H9 (cell line): ENCODE data around the gene TMEM156. TPM values are rescaled to one million over a fixed set of nuclear protein-coding genes. Genes with fewer than 3 reads are reported as not detected.

ENCODE experiments used
- DNase-seq: peaks from one replicate; pipeline ENCODE4 v3.0.0-alpha.2; 2017
- H2AFZ ChIP-seq: one replicate; pipeline ENCODE4 v1.6.1; 2013; ENCODE audit warnings: mild to moderate bottlenecking, low read length, control low read depth, moderate library complexity
- H2AK5ac ChIP-seq: 2 replicates; pipeline ENCODE4 v1.6.1; 2013; ENCODE audit warnings: low read length, control low read depth, mixed read lengths; ENCODE audit not compliant: insufficient read length
- H2BK120ac ChIP-seq: one replicate; pipeline ENCODE4 v1.6.1; 2013; ENCODE audit warnings: low read depth, mild to moderate bottlenecking, low read length, control low read depth, inconsistent platforms; ENCODE audit not compliant: poor library complexity, severe bottlenecking
- H2BK12ac ChIP-seq: 2 replicates; pipeline ENCODE4 v1.6.1; 2013; ENCODE audit warnings: low read length, control low read depth, mixed read lengths, low read depth; ENCODE audit not compliant: insufficient read length
- H2BK15ac ChIP-seq: 2 replicates; pipeline ENCODE4 v1.6.1; 2013; ENCODE audit warnings: low read depth, low read length, control low read depth
- H2BK20ac ChIP-seq: one replicate; pipeline ENCODE4 v1.6.1; 2013; ENCODE audit warnings: low read depth, mild to moderate bottlenecking, low read length, control low read depth, inconsistent platforms; ENCODE audit not compliant: poor library complexity, severe bottlenecking
- H2BK5ac ChIP-seq: 2 replicates; pipeline ENCODE4 v1.6.1; 2013; ENCODE audit warnings: low read length, control low read depth, mixed read lengths; ENCODE audit not compliant: insufficient read length
- H3K14ac ChIP-seq: 2 replicates; pipeline ENCODE4 v1.6.1; 2013; ENCODE audit warnings: low read length, control low read depth; ENCODE audit not compliant: insufficient read depth
- H3K18ac ChIP-seq: 2 replicates; pipeline ENCODE4 v1.6.1; 2013; ENCODE audit warnings: low read depth, mild to moderate bottlenecking, mixed read lengths, low read length, control low read depth; ENCODE audit not compliant: insufficient read length
- H3K23ac ChIP-seq: 2 replicates; pipeline ENCODE4 v1.6.1; 2013; ENCODE audit warnings: low read length, control low read depth, mixed read lengths, low read depth; ENCODE audit not compliant: insufficient read length
- H3K23me2 ChIP-seq: 2 replicates; pipeline ENCODE4 v1.6.1; 2013; ENCODE audit warnings: low read depth, mild to moderate bottlenecking, mixed read lengths, low read length, control low read depth; ENCODE audit not compliant: insufficient read length, poor library complexity, severe bottlenecking
- H3K27ac ChIP-seq: 2 replicates; pipeline ENCODE4 v1.5.1; 2013; ENCODE audit warnings: low read length, control low read depth, mixed read lengths, low read depth; ENCODE audit not compliant: insufficient read length
- H3K27me3 ChIP-seq: 2 replicates; pipeline ENCODE4 v1.6.1; 2013; ENCODE audit warnings: low read length, control low read depth, inconsistent platforms; ENCODE audit not compliant: insufficient read depth
- H3K4ac ChIP-seq: 2 replicates; pipeline ENCODE4 v1.6.1; 2013; ENCODE audit warnings: low read depth, mild to moderate bottlenecking, control low read depth, inconsistent platforms, low read length, moderate library complexity
- H3K4me1 ChIP-seq: 2 replicates; pipeline ENCODE4 v1.6.1; 2013; ENCODE audit warnings: low read length, control low read depth, inconsistent platforms; ENCODE audit not compliant: insufficient read depth
- H3K4me2 ChIP-seq: 2 replicates; pipeline ENCODE4 v1.6.1; 2013; ENCODE audit warnings: low read length, control low read depth, mixed read lengths; ENCODE audit not compliant: insufficient read length, insufficient read depth
- H3K56ac ChIP-seq: 2 replicates; pipeline ENCODE4 v1.6.1; 2013; ENCODE audit warnings: low read depth, mild to moderate bottlenecking, mixed read lengths, low read length, control low read depth; ENCODE audit not compliant: insufficient read length
- H3K79me1 ChIP-seq: 2 replicates; pipeline ENCODE4 v1.6.1; 2013; ENCODE audit warnings: low read depth, mild to moderate bottlenecking, moderate library complexity, low read length, control low read depth, inconsistent platforms; ENCODE audit not compliant: insufficient read depth, poor library complexity, severe bottlenecking
- H3K79me2 ChIP-seq: 2 replicates; pipeline ENCODE4 v1.6.1; 2013; ENCODE audit warnings: low read length, control low read depth, inconsistent platforms; ENCODE audit not compliant: insufficient read depth
- H3K9ac ChIP-seq: 2 replicates; pipeline ENCODE4 v1.6.1; 2013; ENCODE audit warnings: low read length, control low read depth, mixed read lengths; ENCODE audit not compliant: insufficient read length; ENCODE audit errors: extremely low read depth
- H3K9me3 ChIP-seq: one replicate; pipeline ENCODE4 v1.6.1; 2013; ENCODE audit warnings: low read depth, low read length, inconsistent platforms; ENCODE audit not compliant: control insufficient read depth
- H3T11ph ChIP-seq: one replicate; pipeline ENCODE4 v1.6.1; 2013; ENCODE audit warnings: mild to moderate bottlenecking, low read length, control low read depth, inconsistent platforms
- H4K20me1 ChIP-seq: one replicate; pipeline ENCODE4 v1.6.1; 2013; ENCODE audit not compliant: control insufficient read depth, insufficient read length, insufficient read depth
- H4K5ac ChIP-seq: 2 replicates; pipeline ENCODE4 v1.6.1; 2013; ENCODE audit warnings: low read depth, mild to moderate bottlenecking, mixed read lengths, low read length, control low read depth; ENCODE audit not compliant: insufficient read length
- H4K8ac ChIP-seq: replicated peaks from 2 replicates; pipeline ENCODE4 v1.6.1; 2013; ENCODE audit warnings: low read length, control low read depth, mixed read lengths, low read depth; ENCODE audit not compliant: insufficient read length
- H4K91ac ChIP-seq: 2 replicates; pipeline ENCODE4 v1.6.1; 2013; ENCODE audit warnings: low read depth, mild to moderate bottlenecking, moderate library complexity, mixed read lengths, low read length, control low read depth; ENCODE audit not compliant: insufficient read length
- H3K27ac Mint-ChIP-seq, 3 experiments: 2 replicates in 2 of 3; 3 replicates in 1 of 3; pipeline ENCODE4 v1.8.0; 2020 to 2021; ENCODE audit warnings: mixed read lengths in 3 of 3, mild to moderate bottlenecking in 1 of 3, moderate library complexity in 1 of 3
- H3K27me3 Mint-ChIP-seq: 2 replicates; pipeline ENCODE4 v1.8.0; 2021; ENCODE audit warnings: low read depth, mild to moderate bottlenecking, moderate library complexity, mixed read lengths
- H3K36me3 Mint-ChIP-seq, 3 experiments: 2 replicates in 2 of 3; 3 replicates in 1 of 3; pipeline ENCODE4 v1.8.0; 2020 to 2021; ENCODE audit warnings: low read depth in 3 of 3, mixed read lengths in 3 of 3; ENCODE audit not compliant: insufficient read depth in 1 of 3
- H3K4me1 Mint-ChIP-seq, 2 experiments: 2 replicates each; pipeline ENCODE4 v1.8.0; 2020; ENCODE audit warnings: mixed read lengths in 2 of 2
- H3K4me3 Mint-ChIP-seq, 2 experiments: 2 replicates in 1 of 2; 3 replicates in 1 of 2; pipeline ENCODE4 v1.8.0; 2020 to 2021; ENCODE audit warnings: mild to moderate bottlenecking in 2 of 2, mixed read lengths in 2 of 2, moderate library complexity in 1 of 2
- H3K9me3 Mint-ChIP-seq, 2 experiments: 2 replicates in 1 of 2; 3 replicates in 1 of 2; pipeline ENCODE4 v1.8.0; 2020; ENCODE audit warnings: mild to moderate bottlenecking in 2 of 2, mixed read lengths in 2 of 2, moderate library complexity in 1 of 2
- WGBS: extraction: QIAGEN DNeasy Blood & Tissue Kit; methylation state at CpG from one replicate; pipeline ENCODE4 v1.1.7; 2013; ENCODE audit warnings: missing lambda C conversion rate, low lambda C conversion rate, mixed read lengths; ENCODE audit not compliant: insufficient read length; ENCODE audit errors: extremely low coverage; 5-methylcytosine and 5-hydroxymethylcytosine counted together
- total RNA-seq: library from RNA; stranded (reverse); gene quantifications from 2 replicates; pipeline ENCODE4 v1.2.1, GENCODE V29; 2021
- TF ChIP-seq, protein P1 (sequence below): fragments of 200-600 bp; sonication (generic); conservative IDR thresholded peaks from 3 replicates; pipeline ENCODE4 v1.8.0; 2021; ENCODE audit warnings: antibody characterized with exemption, mild to moderate bottlenecking

The TMEM156 gene
- total RNA-seq, 1 experiment from 2014 or later: not detected

DNA sequence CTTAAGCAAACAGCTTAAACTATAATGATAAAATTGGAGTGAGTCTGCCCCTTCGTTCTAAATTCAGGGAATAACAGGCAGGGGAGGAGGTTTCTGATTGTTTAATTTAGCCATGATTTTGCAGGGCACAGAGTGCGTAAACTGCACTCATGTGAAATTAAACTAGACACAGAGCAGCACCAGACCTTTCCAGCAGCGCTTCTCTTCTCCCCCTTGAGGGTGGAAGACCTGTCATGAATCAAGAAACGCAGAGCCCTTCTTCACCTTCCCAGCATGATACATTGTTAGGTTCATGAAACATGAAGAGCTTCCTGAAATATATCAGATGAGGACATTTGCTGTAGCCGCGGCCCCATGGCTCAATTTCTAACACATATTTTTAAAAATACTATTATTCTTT, 101.5 kb downstream of the TMEM156 start:
- Mint-ChIP-seq H3K4me3 (no peak overlapping the region), H3K27me3 (no peaks in the 10 kb centered on the region), H3K36me3 (peaks cover 0 to 11% (median 8%) of the 10 kb centered on the region in 3 experiments; a peak in 3 of 7 replicates), H3K9me3 (no peaks in the 10 kb centered on the region), H3K4me1 (0 out of 4 replicates have a peak, but pooled peaks cover 0 to 2% of the 10 kb centered on the region in 2 experiments), H3K27ac (no peak overlapping the region)
- Histone ChIP-seq H2BK20ac (no peak overlapping the region), H3K23me2 (no peaks in the 10 kb centered on the region), H3K27ac (no peak overlapping the region), H3K4ac (no peak overlapping the region), H4K8ac (no peak overlapping the region), H3K56ac (no peak overlapping the region), H3K18ac (no peak overlapping the region), H3K9me3 (no peaks in the 10 kb centered on the region), H4K5ac (no peak overlapping the region), H3K79me1 (no peaks in the 10 kb centered on the region), H2BK12ac (no peak overlapping the region), H4K91ac (no peak overlapping the region), H4K20me1 (no peaks in the 10 kb centered on the region), H3K4me2 (no peak overlapping the region), H3K79me2 (no peaks in the 10 kb centered on the region), H2BK5ac (no peak overlapping the region), H3K23ac (no peak overlapping the region), H2BK15ac (no peak overlapping the region), H3K27me3 (no peaks in the 10 kb centered on the region), H2AFZ (no peak overlapping the region), H2AK5ac (no peak overlapping the region), H2BK120ac (no peak overlapping the region), H3K4me1 (no peaks in the 10 kb centered on the region), H3K9ac (no peak overlapping the region), H3T11ph (no peak overlapping the region), H3K14ac (no peak overlapping the region)
- TF ChIP-seq, protein P1, sequence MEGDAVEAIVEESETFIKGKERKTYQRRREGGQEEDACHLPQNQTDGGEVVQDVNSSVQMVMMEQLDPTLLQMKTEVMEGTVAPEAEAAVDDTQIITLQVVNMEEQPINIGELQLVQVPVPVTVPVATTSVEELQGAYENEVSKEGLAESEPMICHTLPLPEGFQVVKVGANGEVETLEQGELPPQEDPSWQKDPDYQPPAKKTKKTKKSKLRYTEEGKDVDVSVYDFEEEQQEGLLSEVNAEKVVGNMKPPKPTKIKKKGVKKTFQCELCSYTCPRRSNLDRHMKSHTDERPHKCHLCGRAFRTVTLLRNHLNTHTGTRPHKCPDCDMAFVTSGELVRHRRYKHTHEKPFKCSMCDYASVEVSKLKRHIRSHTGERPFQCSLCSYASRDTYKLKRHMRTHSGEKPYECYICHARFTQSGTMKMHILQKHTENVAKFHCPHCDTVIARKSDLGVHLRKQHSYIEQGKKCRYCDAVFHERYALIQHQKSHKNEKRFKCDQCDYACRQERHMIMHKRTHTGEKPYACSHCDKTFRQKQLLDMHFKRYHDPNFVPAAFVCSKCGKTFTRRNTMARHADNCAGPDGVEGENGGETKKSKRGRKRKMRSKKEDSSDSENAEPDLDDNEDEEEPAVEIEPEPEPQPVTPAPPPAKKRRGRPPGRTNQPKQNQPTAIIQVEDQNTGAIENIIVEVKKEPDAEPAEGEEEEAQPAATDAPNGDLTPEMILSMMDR: no peak
- DNase-seq: no peak
- WGBS: no CpG with 5 or more reads among the region's 6 CpGs
